Tibial nerve (tissue), 4 donors: ENCODE measurements around the gene COPS9. TPM values are rescaled to one million over a fixed set of nuclear protein-coding genes. Genes with fewer than 3 reads are reported as not detected.

Experiments
- DNase-seq, 2 donors: peaks; one replicate each; pipeline ENCODE4 v3.0.0-alpha.2; 2019; ENCODE audit warnings: low spot score in 2 of 2
- H3K27ac ChIP-seq, 4 donors: fragments of 200-600 bp; sonication (generic) in 3 of 4; one replicate each; pipeline ENCODE4 v1.5.1; 2017 to 2019; ENCODE audit warnings: mild to moderate bottlenecking in 1 of 4
- H3K27me3 ChIP-seq, 2 donors: fragments of 200-600 bp; sonication (generic) in 1 of 2; one replicate each; pipeline versions ENCODE4 v1.5.1 to v1.6.0; 2017 to 2019
- H3K36me3 ChIP-seq, 3 donors: fragments of 200-600 bp; sonication (generic); one replicate each; pipeline ENCODE4 v1.5.1; 2018 to 2019
- H3K4me1 ChIP-seq, 4 donors: fragments of 200-600 bp; sonication (generic) in 3 of 4; one replicate each; pipeline ENCODE4 v1.5.1; 2017 to 2019
- H3K4me3 ChIP-seq, 4 donors: fragments of 200-600 bp; sonication (generic) in 3 of 4; one replicate each; pipeline ENCODE4 v1.5.1; 2017 to 2019; ENCODE audit warnings: mild to moderate bottlenecking in 1 of 4, moderate library complexity in 1 of 4
- H3K9me3 ChIP-seq, 4 donors: fragments of 200-600 bp; sonication (generic) in 3 of 4; one replicate each; pipeline ENCODE4 v1.5.1; 2017 to 2019
- CTCF ChIP-seq, 5 experiments: fragments of 200-600 bp in 3 of 5; fragments of 450-650 bp in 2 of 5; sonication (generic) in 3 of 5; IDR thresholded peaks; one replicate each; pipeline ENCODE4 v1.5.1; 2016 to 2019; ENCODE audit warnings: antibody characterized with exemption in 5 of 5, mild to moderate bottlenecking in 3 of 5, moderate library complexity in 2 of 5
- EP300 ChIP-seq, 2 donors: sonication (generic); formaldehyde crosslinking; IDR thresholded peaks; one replicate each; pipeline ENCODE4 v1.6.1; 2017; ENCODE audit warnings: antibody characterized with exemption in 2 of 2, mild to moderate bottlenecking in 1 of 2
- POLR2A ChIP-seq, 2 donors: fragments of 450-650 bp; IDR thresholded peaks; one replicate each; pipeline ENCODE4 v1.6.1; 2017; ENCODE audit warnings: antibody characterized with exemption in 2 of 2, mild to moderate bottlenecking in 2 of 2, moderate library complexity in 2 of 2
- WGBS, 2 donors: methylation state at CpG; one replicate each; pipeline ENCODE4 v1.1.5; 2018; 5-methylcytosine and 5-hydroxymethylcytosine counted together
- total RNA-seq, 4 donors: library from RNA; depleted of rRNA; stranded (reverse); fragments of >200 nt; gene quantifications; one replicate each; pipeline ENCODE4 v1.1.0, GENCODE V29; 2016

COPS9 gene
- total RNA-seq, 4 donors from 2014 or later = 94.8 to 224 (median 141) TPM

DNA sequence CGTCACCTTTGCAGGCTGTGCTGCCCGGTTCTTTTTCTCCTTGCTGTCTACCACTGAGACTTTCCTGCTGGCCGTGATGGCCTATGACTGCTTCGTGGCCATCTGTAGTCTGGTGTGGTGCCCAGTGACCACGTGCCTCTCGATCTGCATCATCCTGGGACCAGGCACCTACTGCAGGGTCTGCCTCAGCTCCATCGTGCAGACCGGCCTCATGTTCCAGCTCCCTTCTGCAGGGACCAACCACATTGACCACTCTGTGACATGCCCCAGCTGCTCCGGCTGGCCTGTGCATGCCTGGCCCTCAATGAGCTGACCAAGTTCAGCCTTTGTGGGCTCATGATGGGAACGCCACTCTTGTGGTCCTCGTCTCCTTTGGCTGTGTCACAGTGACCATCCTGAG is 26.7 kb downstream of the COPS9 start:
- no peaks in the 10 kb centered on the region for H3K36me3 ChIP-seq
- 84 to 86% methylated on average over 11 of the region's 11 CpGs for WGBS, 2 donors
- H3K27ac ChIP-seq = no peak overlapping the region
- no peak for DNase-seq
- TF ChIP-seq POLR2A (IDR thresholded peaks at IDR 0.05) = no peak
- TF ChIP-seq EP300 (IDR thresholded peaks at IDR 0.05) = no peak
- TF ChIP-seq CTCF (IDR thresholded peaks at IDR 0.05) = no peak
- H3K9me3 ChIP-seq = no peaks in the 10 kb centered on the region
- H3K4me3 ChIP-seq = no peak overlapping the region
- H3K4me1 ChIP-seq = no peaks in the 10 kb centered on the region
- H3K27me3 ChIP-seq = peaks cover 0 to 11% of the 10 kb centered on the region in 2 donors

GRCh38 chr2:240107477-240107796 is 28.7 kb downstream of the COPS9 start:
- TF ChIP-seq CTCF (IDR thresholded peaks at IDR 0.05) (no peak), POLR2A (IDR thresholded peaks at IDR 0.05) (no peak), EP300 (IDR thresholded peaks at IDR 0.05) (no peak)
- Histone ChIP-seq H3K27ac (no peak overlapping the region), H3K9me3 (no peaks in the 10 kb centered on the region), H3K27me3 (peaks cover 0 to 11% of the 10 kb centered on the region in 2 donors), H3K4me3 (no peak overlapping the region), H3K4me1 (no peaks in the 10 kb centered on the region), H3K36me3 (no peaks in the 10 kb centered on the region)
- DNase-seq = no peak
- WGBS, 2 donors = 65 to 70% methylated on average over 6 of the region's 6 CpGs

DNA sequence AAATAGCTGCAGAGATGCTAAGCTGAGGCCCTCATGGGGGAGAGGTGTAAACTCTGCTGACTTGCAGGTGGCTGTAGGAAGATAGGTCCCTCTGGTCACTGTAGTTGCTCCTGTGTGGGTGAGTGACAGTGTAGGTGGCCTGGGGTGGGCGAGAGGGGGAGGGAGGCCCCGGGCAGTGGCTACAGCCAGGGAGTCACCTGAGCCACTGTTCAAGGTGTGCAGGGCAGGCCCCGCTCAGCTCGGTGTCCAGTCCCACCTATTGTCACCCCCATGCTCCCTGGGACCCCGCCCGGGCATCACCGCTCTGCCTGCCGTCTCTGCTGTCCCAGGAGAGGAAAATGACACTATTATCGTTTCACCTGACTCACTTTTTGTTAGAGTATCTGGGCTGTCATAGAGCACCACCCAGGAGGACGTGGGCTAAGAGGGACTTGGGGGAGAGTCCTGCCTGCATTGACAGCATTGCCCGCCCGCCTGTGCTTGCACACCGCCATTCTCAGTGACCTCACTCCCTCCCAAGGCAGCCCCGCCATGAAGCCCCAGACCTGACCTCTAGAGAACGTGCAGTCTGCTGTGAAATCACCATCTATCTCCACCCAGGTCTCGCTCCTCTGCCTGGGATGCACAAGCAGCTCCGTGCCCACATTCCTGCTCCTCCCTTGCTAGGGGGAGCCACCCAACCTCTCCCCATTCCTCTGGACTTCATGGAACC is 29.2 kb downstream of the COPS9 start:
- no peak for TF ChIP-seq EP300 (IDR thresholded peaks at IDR 0.05)
- no peak for TF ChIP-seq POLR2A (IDR thresholded peaks at IDR 0.05)
- no peak for TF ChIP-seq CTCF (IDR thresholded peaks at IDR 0.05)
- Histone ChIP-seq H3K4me3 (no peak overlapping the region), H3K4me1 (no peaks in the 10 kb centered on the region), H3K27me3 (peaks cover 0 to 11% of the 10 kb centered on the region in 2 donors), H3K27ac (no peak overlapping the region), H3K36me3 (no peaks in the 10 kb centered on the region), H3K9me3 (no peaks in the 10 kb centered on the region)
- DNase-seq = no peak
- WGBS, 2 donors = 80 to 82% methylated on average over 15 to 17 of the region's 17 CpGs

GRCh38 chr2:240105982-240106381 is 30.1 kb downstream of the COPS9 start:
- Histone ChIP-seq H3K27me3 (peaks cover 0 to 6% of the 10 kb centered on the region in 2 donors), H3K4me3 (no peak overlapping the region), H3K4me1 (no peaks in the 10 kb centered on the region), H3K9me3 (peaks cover 0 to 3% (median 0%) of the 10 kb centered on the region in 4 donors), H3K27ac (no peak overlapping the region), H3K36me3 (no peaks in the 10 kb centered on the region)
- TF ChIP-seq POLR2A (IDR thresholded peaks at IDR 0.05) (no peak), EP300 (IDR thresholded peaks at IDR 0.05) (no peak), CTCF (IDR thresholded peaks at IDR 0.05) (no peak)
- no peak for DNase-seq
- WGBS, 2 donors = 74% methylated on average over 11 of the region's 11 CpGs

DNA sequence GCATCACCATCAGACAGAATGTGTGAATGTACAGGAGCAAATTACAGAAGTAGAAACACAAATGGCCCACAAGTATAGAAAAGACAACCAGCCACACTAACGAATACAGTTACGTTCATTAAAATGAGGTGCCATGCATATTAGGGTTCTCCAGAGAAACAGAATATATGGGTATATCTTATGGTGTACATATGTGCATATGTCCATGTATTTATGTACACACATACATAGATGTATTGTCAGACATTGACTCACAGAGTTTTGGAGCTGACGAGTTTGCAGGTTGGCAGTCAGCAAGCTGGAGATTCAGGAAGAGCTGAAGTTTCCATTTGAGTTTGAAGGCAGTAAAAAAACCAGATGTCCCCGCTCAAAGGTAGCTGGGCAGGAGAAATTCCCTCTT is 33.0 kb downstream of the COPS9 start:
- DNase-seq = no peak
- H3K4me1 ChIP-seq = no peaks in the 10 kb centered on the region
- WGBS, 2 donors = 80% methylated on average over 4 of the region's 4 CpGs
- no peak for TF ChIP-seq CTCF (IDR thresholded peaks at IDR 0.05)
- TF ChIP-seq POLR2A (IDR thresholded peaks at IDR 0.05) = no peak
- TF ChIP-seq EP300 (IDR thresholded peaks at IDR 0.05) = no peak
- H3K4me3 ChIP-seq = no peak overlapping the region
- H3K9me3 ChIP-seq = peaks cover 0 to 26% (median 3%) of the 10 kb centered on the region in 4 donors
- no peaks in the 10 kb centered on the region for H3K36me3 ChIP-seq
- H3K27me3 ChIP-seq = peaks cover 0 to 10% of the 10 kb centered on the region in 2 donors
- no peak overlapping the region for H3K27ac ChIP-seq
